ENCODE measurements around the gene CHCHD3. TPM values are rescaled to one million over a fixed set of nuclear protein-coding genes. Genes with fewer than 3 reads are reported as not detected.

Gene CHCHD3
- total and polyA plus RNA-seq, 2 of the 4 experiments (the other 2 are of a cell fraction) = 56.9 to 141 TPM

GRCh38 chr7:132817949-132818348 is 263.9 kb downstream of the CHCHD3 start:
- Histone ChIP-seq H2AFZ (replicated peaks; ENCODE audit: low read length, poor library complexity) (no peak overlapping the region), H3K9ac (ENCODE audit: low read depth, low read length) (no peak overlapping the region), H4K8ac (ENCODE audit: low read depth in 2 of 2, low read length in 2 of 2) (no peak overlapping the region), H3K4me3 (ENCODE audit: insufficient read depth, low read depth, low read length) (no peak overlapping the region), H2AK5ac (ENCODE audit: low read depth, low read length) (no peak overlapping the region), H2BK120ac (ENCODE audit: low read depth, low read length) (no peak overlapping the region), H3K56ac (ENCODE audit: extremely low read depth, insufficient read depth, low read length) (no peak overlapping the region), H3K23ac (ENCODE audit: low read depth, low read length) (no peak overlapping the region), H3K36me3 (ENCODE audit: control insufficient read depth, insufficient read depth, low read length) (no peaks in the 10 kb centered on the region), H3K79me1 (ENCODE audit: low read depth in 1 of 2, low read length in 2 of 2) (peaks cover 0 to 4% of the 10 kb centered on the region in 2 experiments; a peak in 1 of 4 replicates), H4K91ac (ENCODE audit: insufficient read depth, low read depth, low read length) (no peak overlapping the region), H2BK20ac (ENCODE audit: low read depth, low read length) (no peak overlapping the region), H3K4ac (ENCODE audit: low read depth, low read length) (no peak overlapping the region), H4K5ac (ENCODE audit: low read depth, low read length) (no peak overlapping the region), H2BK5ac (ENCODE audit: low read depth, low read length, poor library complexity, severe bottlenecking) (no peak overlapping the region), H3K9me3 (ENCODE audit: control insufficient read depth, insufficient read depth, low read length) (no peaks in the 10 kb centered on the region), H3K18ac (ENCODE audit: low read depth, low read length) (no peak overlapping the region), H2BK15ac (ENCODE audit: low read depth, low read length) (no peak overlapping the region), H3K27me3 (ENCODE audit: control insufficient read depth, insufficient read depth, low read length) (no peaks in the 10 kb centered on the region), H3K9me1 (ENCODE audit: insufficient read depth, low read length) (no peaks in the 10 kb centered on the region; the same call in 1 of the 2 replicates), H3K4me2 (ENCODE audit: low read depth, low read length) (no peak overlapping the region), H2AK9ac (replicated peaks; ENCODE audit: low read depth, low read length, poor library complexity) (no peak overlapping the region), H3K27ac (ENCODE audit: insufficient read depth, low read length) (no peak overlapping the region), H4K20me1 (ENCODE audit: insufficient read depth, low read length) (no peaks in the 10 kb centered on the region), H3K14ac (replicated peaks; ENCODE audit: low read depth, low read length) (no peak overlapping the region), H3K4me1 (ENCODE audit: control insufficient read depth, insufficient read depth, low read length) (peaks cover 3% of the 10 kb centered on the region)
- ATAC-seq (ENCODE audit: low read depth) (peak; percentile 65), DNase-seq (peak; percentile 47)
- CTCF ChIA-PET = interaction anchor here (0.6 to 0.7 kb wide), 2 partner anchors 16 to 1364 kb away, joined by 3 to 5 read pairs; no protein-coding TSS in a partner anchor
- intact Hi-C loops (cut with micrococcal nuclease) (no loop called here), dilution Hi-C loops (cut with HindIII; ENCODE audit: low sequenced_read_pairs, unreplicated experiment) (no loop called here), in situ Hi-C loops (cut with MboI; ENCODE audit: low sequenced_read_pairs) (no loop called here)
- no TSS peak for BruUV-seq (replicated peaks)
- no peak for TF ChIP-seq NFE2L2 (IDR thresholded peaks at IDR 0.05; ENCODE audit: low read depth, low read length)
- TF ChIP-seq SMC3 (IDR thresholded peaks at IDR 0.05; ENCODE audit: low read depth, low read length) = no peak
- TF ChIP-seq MAFK (IDR thresholded peaks at IDR 0.05; ENCODE audit: low read depth, low read length) = peak; percentile 48; the same call in 1 of the 2 replicates
- no peak for TF ChIP-seq RFX5 (IDR thresholded peaks at IDR 0.05; ENCODE audit: low read depth, low read length)
- TF ChIP-seq CEBPB (IDR thresholded peaks at IDR 0.05; ENCODE audit: low read depth, low read length) = 0 out of 2 replicates have a peak, but pooled peaks have one; percentile 11
- no peak for TF ChIP-seq POLR2A (IDR thresholded peaks at IDR 0.05; ENCODE audit: low read depth, low read length)
- TF ChIP-seq RCOR1 (IDR thresholded peaks at IDR 0.05; ENCODE audit: insufficient replicate concordance, low read length) = no peak
- TF ChIP-seq CTCF (conservative IDR thresholded peaks at IDR 0.05; ENCODE audit: low read depth, low read length) = no peak
- no peak for TF ChIP-seq ELK1 (IDR thresholded peaks at IDR 0.05; ENCODE audit: borderline replicate concordance, low read depth, low read length)
- no peak for TF ChIP-seq MAZ (IDR thresholded peaks at IDR 0.05; ENCODE audit: borderline replicate concordance, low read depth, low read length)
- TF ChIP-seq MXI1 (IDR thresholded peaks at IDR 0.05; ENCODE audit: borderline replicate concordance, low read depth, low read length) = no peak
- POLR2A ChIA-PET (ENCODE audit: unreplicated experiment) = interaction anchor here (0.6 kb wide), 1 partner anchor 1027 kb away, joined by 4 read pairs; no protein-coding TSS in a partner anchor
- no CpG with 5 or more reads among the region's 5 CpGs for WGBS, 2 experiments (ENCODE audit: extremely low coverage in 2 of 2, insufficient read length in 1 of 2)
